ENCODE data around the gene CD79B.
"Not testable (repeated sequence)": the region's sequence is repeated elsewhere in the genome, so short reads cannot be mapped to it uniquely, and the experiment has no call there.

The CD79B gene

DNA sequence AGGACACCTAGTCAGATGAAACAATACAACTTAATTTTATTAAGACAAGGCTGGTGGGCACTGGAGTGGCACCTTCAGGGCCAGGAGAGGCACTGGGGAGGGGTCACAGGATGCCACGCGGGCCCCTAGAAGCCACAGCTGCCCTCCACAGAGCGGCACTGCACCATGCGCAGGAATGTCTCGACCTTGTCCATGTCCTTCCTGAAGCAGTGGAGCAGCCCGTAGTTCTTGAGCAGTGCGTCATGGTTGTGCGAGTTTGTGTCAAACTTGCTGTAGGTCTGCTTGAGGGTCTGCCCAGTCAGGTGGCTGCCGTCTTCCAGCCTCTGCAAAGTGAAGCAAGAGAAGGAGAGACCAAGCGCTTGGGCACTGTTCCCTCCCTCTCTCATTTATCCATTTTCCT is 22.5 kb downstream of the CD79B start:
- DNase-seq = not testable (repeated sequence)

DNA sequence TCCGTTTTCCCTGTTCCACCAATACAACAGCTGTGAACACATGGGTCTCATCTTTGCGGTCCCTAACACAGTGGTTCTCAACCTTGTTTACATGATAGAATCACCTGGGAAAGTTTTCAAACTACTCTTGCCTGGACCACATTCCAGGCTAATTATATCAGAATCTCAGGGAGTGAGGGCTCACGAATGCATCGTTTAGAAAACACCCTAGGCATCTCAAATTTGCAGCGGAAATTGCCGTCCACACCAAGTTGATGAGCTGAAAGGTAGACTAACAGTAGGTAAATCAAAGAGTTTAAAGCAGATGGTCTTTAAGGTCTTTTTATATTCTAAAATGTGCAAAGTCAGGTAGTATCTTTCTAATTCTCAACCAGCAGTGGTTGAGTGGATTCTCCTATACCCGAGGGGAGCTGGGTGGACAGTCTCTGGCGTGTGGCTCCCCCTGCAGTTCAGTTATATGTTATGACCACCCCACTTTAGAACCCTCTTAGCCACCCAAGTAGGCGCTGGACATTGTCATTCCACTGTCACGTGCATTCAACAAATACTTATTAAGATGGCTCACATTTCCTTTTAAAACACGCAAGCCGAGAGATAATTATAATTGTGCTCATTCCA is 24.9 kb downstream of the CD79B start:
- peak; percentile 60 for DNase-seq

DNA sequence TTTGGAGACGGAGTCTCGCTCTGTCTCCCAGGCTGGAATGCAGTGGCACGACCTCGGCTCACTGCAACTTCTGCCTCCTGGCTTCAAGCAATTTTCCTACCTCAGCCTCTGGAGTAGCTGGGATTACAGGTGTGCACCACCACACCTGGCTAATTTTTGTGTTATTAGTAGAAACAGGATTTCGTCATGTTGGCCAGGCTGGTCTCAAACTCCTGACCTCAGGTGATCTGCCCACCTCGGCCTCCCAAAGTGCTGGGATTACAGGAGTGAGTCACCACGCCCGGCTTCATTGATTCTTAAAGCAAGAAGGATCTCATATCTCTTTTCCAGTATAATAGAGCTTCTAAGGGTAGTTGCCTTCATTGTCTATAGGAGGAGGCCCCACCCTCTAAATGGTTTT is 27.3 kb downstream of the CD79B start:
- DNase-seq = not testable (repeated sequence)

DNA sequence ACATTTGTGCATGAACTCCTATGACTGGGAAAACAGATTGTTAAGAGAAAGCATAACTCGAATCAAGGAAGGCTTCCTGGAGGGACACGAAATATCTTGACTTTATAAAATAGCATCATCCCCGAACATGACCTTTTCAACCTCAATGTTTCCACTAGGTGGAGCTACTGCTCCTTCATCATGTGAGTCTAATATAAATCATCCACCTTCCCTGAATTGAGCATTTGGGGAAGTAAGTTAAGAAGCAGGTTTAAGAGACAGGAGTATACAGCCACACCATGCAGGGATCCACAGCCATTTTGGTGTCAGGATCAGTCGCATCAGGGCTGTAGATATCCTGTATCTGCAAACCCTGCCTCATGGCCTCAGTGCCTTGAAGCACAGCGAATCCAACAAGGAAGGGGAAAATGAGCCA is 28.3 kb downstream of the CD79B start:
- DNase-seq = not testable (repeated sequence)

DNA sequence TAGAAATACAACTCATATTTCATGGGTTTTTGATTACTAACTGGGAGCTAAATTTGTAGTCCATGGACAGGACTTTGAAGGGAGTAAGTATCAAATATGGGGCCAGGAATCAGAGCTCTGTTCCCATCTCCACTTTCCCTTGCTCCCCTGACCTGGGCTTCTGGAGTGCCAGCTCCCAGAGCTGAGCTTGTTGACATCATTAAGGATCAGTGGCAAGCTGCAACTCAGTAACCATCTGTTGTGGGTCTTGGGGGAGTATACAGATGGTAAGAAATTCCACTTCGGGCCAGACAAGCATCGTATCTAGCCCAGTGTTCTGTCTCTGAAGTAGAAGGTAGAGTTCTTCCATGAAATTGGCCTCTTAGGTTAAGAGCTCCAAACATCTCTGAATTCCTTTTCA is 30.2 kb downstream of the CD79B start:
- DNase-seq = not testable (repeated sequence)

DNA sequence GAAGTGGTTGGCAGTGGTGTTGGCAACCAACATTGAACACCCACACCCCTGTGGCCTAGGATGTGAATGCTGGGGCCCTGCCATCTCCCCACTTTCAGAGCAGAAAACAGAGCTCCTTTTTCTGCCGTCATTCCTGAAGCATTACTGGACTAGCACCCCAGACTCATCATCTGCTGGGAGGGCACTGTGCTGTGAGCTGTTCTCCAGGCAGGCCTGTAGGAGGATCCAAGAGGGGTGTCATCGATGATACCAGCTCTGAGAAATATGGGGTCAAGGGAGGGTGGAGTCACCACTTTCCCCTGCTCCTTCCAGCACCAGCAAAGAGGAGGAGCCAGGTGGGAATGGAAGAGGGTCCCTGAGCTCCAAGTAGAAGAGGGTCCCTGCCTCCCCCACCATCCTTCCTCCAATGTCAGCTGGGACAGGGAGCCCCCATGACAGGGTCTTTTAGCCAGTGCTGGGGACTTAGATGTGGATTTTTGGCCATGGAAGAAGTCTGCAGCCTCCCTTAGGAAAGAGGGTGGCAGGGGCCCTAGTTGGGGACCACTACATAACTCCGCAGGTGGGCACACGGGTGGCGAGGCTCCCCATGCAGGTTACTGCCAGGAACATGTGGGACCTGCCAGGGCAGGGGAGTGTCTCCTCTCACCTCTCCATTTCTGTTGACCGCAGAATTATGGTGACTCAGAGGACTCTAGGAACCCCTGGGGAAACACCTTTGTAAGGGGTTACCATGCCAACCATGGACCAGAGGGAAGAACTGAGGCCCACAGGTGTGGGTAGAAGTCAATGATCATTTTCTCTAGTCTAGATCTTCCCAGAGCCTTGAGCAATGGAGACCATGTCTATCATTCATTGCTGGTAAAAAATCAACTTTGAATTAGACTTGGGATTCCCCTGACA is 33.0 kb downstream of the CD79B start:
- DNase-seq = not testable (repeated sequence)

DNA sequence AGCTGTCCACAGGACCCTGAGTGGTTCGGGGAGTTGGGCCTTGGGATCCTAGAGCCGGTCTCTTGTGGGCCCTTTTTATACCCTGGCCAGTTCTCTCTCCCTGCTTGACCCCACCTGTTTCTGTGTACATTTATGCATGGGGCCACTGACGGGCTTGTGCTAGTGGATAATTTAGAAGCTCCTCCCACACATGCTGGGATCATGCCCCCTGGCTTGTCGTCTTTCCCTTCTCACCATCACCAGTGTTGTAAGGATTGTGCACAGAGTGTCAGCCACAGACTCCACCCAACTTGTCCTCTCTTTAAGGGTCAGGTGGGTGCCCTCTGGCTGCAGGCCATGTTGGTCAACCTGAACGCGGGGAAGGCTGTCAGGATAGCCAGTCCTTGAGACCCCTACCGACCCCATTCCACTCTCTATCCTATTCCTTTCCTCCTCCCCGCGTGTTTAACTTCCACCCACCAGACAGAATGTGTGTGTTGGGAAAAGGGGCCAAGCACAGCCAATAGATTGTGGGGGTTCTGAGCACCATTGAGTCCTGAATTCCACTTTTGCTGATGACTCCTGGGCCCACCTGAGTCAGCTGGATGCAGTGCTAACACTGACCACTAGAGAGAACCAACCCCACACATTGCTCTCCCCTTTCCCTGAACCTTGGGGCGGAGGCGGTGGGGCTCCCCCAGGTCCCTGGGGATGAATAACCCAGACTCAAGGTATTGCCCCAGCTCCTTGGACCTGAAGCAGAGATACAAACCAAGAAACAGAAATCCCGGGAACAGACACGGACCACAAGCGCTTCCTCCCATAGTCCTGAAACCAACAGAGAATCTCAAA is 35.4 kb downstream of the CD79B start, which contains the start of gene CSH1:
CSH1 (minus strand) TSS at position 51 of the 831 bp plus-strand sequence. CDS start 63 bp downstream, outside the sequence.
- DNase-seq = not testable (repeated sequence)

DNA sequence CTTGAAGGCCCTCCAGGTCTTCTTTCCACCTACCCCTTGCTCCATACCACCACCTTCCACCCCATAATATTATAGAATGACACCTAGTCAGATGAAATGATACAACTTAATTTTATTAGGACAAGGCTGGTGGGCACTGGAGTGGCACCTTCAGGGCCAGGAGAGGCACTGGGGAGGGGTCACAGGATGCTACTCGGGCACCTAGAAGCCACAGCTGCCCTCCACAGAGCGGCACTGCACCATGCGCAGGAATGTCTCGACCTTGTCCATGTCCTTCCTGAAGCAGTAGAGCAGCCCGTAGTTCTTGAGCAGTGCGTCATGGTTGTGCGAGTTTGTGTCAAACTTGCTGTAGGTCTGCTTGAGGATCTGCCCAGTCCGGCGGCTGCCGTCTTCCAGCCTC is 37.3 kb downstream of the CD79B start:
- not testable (repeated sequence) for DNase-seq

DNA sequence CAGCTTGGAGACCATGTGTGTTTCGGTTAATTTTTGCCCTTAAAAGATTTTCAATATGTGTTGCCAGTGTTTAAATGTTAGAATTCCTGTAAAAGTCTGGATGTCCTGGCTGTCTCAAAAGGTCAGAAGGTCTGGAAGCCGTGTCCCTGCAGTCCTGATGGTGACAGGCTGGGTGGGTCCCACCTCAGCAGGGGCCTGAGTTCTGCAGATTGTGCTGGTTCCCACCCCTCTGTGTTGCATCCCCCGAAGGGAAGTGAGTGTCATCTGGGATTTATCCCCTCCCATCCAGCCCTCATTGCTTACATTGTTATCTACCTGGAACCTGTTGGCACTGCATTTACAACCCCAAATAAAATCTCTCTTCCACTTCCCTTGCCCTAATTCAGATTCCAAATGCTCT is 38.1 kb downstream of the CD79B start:
- peak; percentile 48 for DNase-seq

DNA sequence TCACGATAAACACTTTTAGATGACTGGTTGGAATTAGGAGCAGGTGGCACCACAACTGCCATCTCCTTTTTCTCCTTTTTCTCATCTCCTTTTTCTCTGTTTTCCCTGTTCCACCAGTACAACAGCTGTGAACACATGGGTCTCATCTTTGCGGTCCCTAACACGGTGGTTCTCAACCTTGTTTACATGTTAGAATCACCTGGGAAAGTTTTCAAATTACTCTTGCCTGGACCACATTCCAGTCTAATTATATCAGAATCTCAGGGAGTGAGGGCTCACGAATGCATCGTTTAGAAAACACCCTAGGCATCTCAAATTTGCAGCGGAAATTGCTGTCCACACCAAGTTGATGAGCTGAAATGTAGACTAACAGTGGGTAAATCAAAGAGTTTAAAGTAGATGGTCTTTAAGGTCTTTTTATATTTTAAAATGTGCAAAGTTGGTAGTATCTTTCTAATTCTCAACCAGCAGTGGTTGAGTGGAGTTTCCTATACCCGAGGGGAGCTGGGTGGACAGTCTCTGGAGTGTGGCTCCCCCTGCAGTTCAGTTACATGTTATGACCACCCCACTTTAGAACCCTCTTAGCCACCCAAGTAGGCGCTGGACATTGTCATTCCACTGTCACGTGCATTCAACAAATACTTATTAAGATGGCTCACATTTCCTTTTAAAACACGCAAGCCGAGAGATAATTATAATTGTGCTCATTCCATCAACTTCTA is 39.7 kb downstream of the CD79B start:
- DNase-seq = peak; percentile 62

DNA sequence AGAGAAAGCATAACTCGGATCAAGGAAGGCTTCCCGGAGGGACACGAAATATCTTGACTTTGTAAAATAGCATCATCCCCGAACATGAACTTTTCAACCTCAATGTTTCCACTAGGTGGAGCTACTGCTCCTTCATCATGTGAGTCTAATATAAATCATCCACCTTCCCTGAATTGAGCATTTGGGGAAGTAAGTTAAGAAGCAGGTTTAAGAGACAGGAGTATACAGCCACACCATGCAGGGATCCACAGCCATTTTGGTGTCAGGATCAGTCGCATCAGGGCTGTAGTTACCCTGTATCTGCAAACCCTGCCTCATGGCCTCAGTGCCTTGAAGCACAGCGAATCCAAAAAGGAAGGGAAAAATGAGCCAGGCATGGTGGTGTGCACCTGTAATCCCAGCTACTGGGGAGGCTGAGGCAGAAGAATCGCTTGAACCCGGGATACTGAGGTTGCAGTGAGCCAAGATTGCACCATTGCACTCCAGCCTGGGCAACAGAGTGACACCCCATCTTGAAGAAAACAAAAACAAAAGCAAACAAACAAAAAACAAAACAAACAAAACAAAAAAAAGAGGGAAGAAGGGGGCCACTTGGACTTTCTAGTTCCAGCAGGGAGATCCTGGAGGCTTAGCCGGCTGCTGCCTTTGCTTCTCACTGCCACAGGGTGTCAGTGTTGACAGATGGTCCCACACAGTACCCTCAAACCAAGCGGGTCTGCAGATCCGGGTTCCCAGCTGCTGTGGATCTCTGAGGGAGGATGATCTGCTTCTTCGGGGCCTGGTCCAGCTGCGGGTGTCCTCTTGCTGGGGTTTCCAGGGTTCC is 42.9 kb downstream of the CD79B start:
- peak; percentile 84 for DNase-seq

DNA sequence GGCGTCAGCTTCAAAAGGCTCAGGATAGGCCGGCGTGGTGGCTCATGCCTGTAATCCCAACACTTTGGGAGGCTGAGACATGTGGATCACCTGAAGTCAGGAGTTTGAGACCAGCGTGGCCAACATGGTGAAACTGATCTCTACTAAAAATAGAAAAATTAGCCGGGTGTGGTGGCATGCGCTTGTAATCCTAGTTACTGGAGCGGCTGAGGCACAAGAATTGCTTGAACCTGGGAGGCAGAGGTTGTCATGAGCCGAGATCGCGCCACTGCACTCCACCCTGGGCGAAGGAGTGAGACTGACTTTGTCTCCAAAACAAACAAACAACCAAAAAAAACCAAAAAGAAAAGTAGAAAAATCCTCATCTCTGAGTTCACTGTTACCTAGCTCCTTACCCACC is 47.0 kb downstream of the CD79B start:
- peak; percentile 21 for DNase-seq

DNA sequence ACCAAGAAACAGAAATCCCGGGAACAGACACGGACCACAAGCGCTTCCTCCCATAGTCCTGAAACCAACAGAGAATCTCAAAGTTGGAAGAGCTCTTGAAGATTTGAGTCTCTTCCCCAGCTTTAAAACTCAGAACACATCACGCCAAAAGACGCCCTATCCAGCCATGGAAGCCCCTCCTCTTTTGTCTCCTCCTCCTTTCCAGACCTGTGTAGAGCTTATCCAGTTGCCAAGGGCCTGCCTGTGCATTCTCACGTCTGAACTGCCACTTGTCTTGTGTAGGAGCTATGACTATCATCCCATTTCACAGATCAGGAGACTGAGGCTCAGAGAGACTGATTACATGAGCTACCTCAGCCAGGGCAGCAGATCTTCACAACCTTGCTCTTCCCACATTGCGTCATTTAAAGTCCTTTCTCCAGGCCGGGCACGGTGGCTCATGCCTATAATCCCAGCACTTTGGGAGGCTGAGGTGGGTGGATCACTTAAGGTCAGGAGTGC is 49.5 kb downstream of the CD79B start:
- not testable (repeated sequence) for DNase-seq

DNA sequence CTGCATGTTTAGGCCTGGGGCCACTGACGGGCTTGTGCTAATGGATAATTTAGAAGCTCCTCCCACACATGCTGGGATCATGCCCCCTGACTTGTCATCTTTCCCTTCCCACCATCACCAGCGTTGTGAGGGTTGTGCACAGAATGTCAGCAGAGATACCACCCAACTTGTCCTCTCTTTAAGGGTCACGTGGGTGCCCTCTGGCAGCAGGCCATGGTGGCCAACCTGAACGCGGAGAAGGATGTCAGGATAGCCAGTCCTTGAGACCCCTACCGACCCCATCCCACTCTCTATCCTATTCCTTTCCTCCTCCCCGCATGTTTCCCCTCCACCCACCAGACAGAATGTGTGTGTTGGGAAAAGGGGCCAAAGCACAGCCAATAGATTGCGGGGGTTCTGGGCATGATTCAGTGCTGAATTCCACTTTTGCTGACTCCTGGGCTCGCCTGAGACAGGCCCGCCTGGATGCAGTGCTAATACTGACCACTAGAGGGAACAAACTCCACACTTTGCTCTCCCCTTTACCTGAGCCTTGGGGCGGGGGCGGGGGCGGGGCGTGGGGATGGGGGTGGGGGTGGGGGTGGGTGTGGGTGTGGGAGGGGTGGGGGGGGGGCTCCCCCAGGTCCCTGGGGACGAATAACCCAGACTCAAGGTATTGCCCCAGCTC is 50.1 kb downstream of the CD79B start, which contains the start of gene GH2:
GH2 (minus strand) TSS at position 10 of the 667 bp plus-strand sequence. CDS start 143 bp downstream, outside the sequence.
- peak; percentile 88 for DNase-seq

DNA sequence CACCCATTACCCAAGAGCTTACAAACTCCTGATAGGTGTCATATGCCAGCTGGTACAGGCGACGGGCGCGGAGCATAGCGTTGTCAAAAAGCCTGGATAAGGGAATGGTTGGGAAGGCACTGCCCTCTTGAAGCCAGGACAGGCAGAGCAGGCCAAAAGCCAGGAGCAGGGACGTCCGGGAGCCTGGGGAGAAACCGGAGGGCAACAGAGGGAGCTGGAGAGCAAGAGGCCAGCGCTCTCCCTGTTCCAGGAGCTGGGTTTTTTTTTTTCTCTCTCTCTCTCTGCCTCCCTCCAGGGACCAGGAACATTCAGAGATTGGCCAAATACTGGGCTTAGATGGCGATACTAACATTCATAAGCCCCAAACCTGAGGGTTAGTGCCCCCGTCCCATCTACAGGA is 50.8 kb downstream of the CD79B start:
- DNase-seq = peak; percentile 93

DNA sequence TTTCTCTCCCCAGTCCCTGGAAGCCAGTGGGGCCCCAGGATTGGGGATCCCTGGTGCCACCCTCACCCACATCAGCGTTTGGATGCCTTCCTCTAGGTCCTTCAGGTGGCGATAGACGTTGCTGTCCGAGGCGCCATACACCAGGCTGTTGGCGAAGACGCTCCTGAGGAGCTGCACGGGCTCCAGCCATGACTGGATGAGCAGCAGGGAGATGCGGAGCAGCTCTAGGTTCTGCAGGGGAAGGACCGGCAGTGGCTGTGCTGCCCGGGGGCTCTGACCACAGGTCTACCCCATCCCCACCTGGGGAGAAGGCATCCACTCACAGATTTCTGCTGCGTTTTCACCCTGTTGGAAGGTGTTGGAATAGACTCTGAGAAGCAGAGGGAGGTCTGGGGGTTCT is 51.4 kb downstream of the CD79B start:
- no peak for DNase-seq
